H1 (cell line): ENCODE data around the gene OR1J4. TPM values are rescaled to one million over a fixed set of nuclear protein-coding genes. Genes with fewer than 3 reads are reported as not detected.

Source experiments
- CTCF ChIA-PET: fragments of 300-600 bp; sonication (Branson Sonifier 250); formaldehyde crosslinking; loops from one replicate; lab custom pipeline; 2021; ENCODE audit not compliant: partially characterized antibody; lab: Charles Lee
- POLR2A ChIA-PET: fragments of 300-600 bp; sonication (Branson Sonifier 250); formaldehyde crosslinking; loops from one replicate; lab custom pipeline; 2021; ENCODE audit warnings: inconsistent platforms; ENCODE audit not compliant: partially characterized antibody; lab: Charles Lee
- DNase-seq, 2 experiments: peaks; one replicate each; pipeline versions ENCODE4 v3.0.0 to v3.0.0-alpha.2; 2010 to 2022; ENCODE audit warnings: low spot score in 2 of 2, low read depth in 1 of 2, mixed read lengths in 1 of 2
- FAIRE-seq: peaks from 2 replicates; lab custom pipeline; 2011; peaks lifted over from hg19 to GRCh38; lab: Jason Lieb, UNC
- H2AFZ ChIP-seq: 2 replicates; pipeline ENCODE4 v1.8.1; 2012; ENCODE audit warnings: low read length, inconsistent platforms
- H2AK5ac ChIP-seq: 2 replicates; pipeline ENCODE4 v1.6.1; 2013; ENCODE audit warnings: low read depth, low read length
- H2BK120ac ChIP-seq: replicated peaks from 2 replicates; pipeline ENCODE3; 2013; ENCODE audit warnings: low read depth, low read length, inconsistent platforms
- H2BK12ac ChIP-seq: 2 replicates; pipeline ENCODE4 v1.6.1; 2013; ENCODE audit warnings: low read depth, low read length
- H2BK15ac ChIP-seq: 2 replicates; pipeline ENCODE4 v1.6.1; 2013; ENCODE audit warnings: low read length
- H2BK20ac ChIP-seq: 2 replicates; pipeline ENCODE4 v1.6.1; 2013; ENCODE audit warnings: low read length
- H2BK5ac ChIP-seq: 2 replicates; pipeline ENCODE4 v1.6.1; 2013; ENCODE audit warnings: low read depth, low read length
- H3K14ac ChIP-seq: 2 replicates; pipeline ENCODE4 v1.6.1; 2013; ENCODE audit warnings: inconsistent platforms; ENCODE audit not compliant: insufficient read length
- H3K18ac ChIP-seq: 2 replicates; pipeline ENCODE4 v1.6.1; 2013; ENCODE audit warnings: low read length; ENCODE audit errors: extremely low read depth
- H3K23ac ChIP-seq: 2 replicates; pipeline ENCODE4 v1.6.1; 2013; ENCODE audit warnings: inconsistent platforms; ENCODE audit not compliant: insufficient read length
- H3K23me2 ChIP-seq: 2 replicates; pipeline ENCODE4 v1.6.1; 2013; ENCODE audit warnings: low read depth, low read length
- H3K27ac ChIP-seq: 2 replicates; pipeline ENCODE4 v1.6.1; 2011; ENCODE audit warnings: low read depth, low read length, inconsistent platforms
- H3K27me3 ChIP-seq, 4 experiments: replicated peaks in 1 of 4; 1 replicate in 1 of 4; 2 replicates in 3 of 4; pipeline versions ENCODE4 v1.6.1 to v1.8.1; 2011 to 2013; ENCODE audit warnings: low read length in 3 of 4, mild to moderate bottlenecking in 3 of 4, inconsistent platforms in 2 of 4, mixed read lengths in 2 of 4, moderate library complexity in 1 of 4; ENCODE audit not compliant: control insufficient read depth in 3 of 4, insufficient read depth in 3 of 4; ENCODE audit errors: extremely low read depth in 1 of 4
- H3K36me3 ChIP-seq, 4 experiments: 2 replicates each; pipeline versions ENCODE4 v1.6.1 to v1.8.1; 2011 to 2013; ENCODE audit warnings: mild to moderate bottlenecking in 4 of 4, low read length in 3 of 4, moderate library complexity in 2 of 4, control low read depth in 1 of 4, inconsistent platforms in 1 of 4; ENCODE audit not compliant: insufficient read depth in 4 of 4, control insufficient read depth in 2 of 4
- H3K4ac ChIP-seq: replicated peaks from 2 replicates; pipeline ENCODE3; 2013; ENCODE audit warnings: low read length, low read depth, mixed read lengths, inconsistent platforms; ENCODE audit not compliant: insufficient read length
- H3K4me1 ChIP-seq, 4 experiments: replicated peaks in 1 of 4; 1 replicate in 1 of 4; 2 replicates in 3 of 4; pipeline versions ENCODE4 v1.6.1 to v1.8.1; 2011 to 2013; ENCODE audit warnings: low read length in 3 of 4, inconsistent platforms in 2 of 4, mixed read lengths in 1 of 4; ENCODE audit not compliant: insufficient read depth in 4 of 4, control insufficient read depth in 3 of 4
- H3K4me2 ChIP-seq, 2 experiments: 2 replicates each; pipeline versions ENCODE4 v1.6.1 to v1.8.1; 2011 to 2013; ENCODE audit warnings: low read depth in 2 of 2, low read length in 2 of 2, control low read depth in 1 of 2, inconsistent platforms in 1 of 2, mild to moderate bottlenecking in 1 of 2; ENCODE audit not compliant: insufficient read depth in 1 of 2
- H3K4me3 ChIP-seq, 4 experiments: fragments of 200-600, 300-600 bp in 1 of 4; sonication (generic), shearing (Covaris generic), sonication (Bioruptor Twin) in 1 of 4; 2 replicates each; pipeline versions ENCODE4 v1.5.1 to v1.8.1; 2011 to 2016; ENCODE audit warnings: low read length in 4 of 4, low read depth in 3 of 4, control low read depth in 2 of 4, inconsistent platforms in 2 of 4, mild to moderate bottlenecking in 2 of 4, mixed read lengths in 1 of 4, moderate library complexity in 1 of 4; ENCODE audit not compliant: insufficient read depth in 2 of 4; ENCODE audit errors: extremely low read depth in 1 of 4
- H3K56ac ChIP-seq: replicated peaks from 2 replicates; pipeline ENCODE3; 2013; ENCODE audit warnings: low read depth, mild to moderate bottlenecking, mixed read lengths, low read length, inconsistent platforms; ENCODE audit not compliant: insufficient read length
- H3K79me1 ChIP-seq: 2 replicates; pipeline ENCODE4 v1.6.1; 2013; ENCODE audit warnings: low read depth, low read length, control low read depth
- H3K79me2 ChIP-seq, 2 experiments: 2 replicates each; pipeline versions ENCODE4 v1.6.1 to v1.8.1; 2012 to 2013; ENCODE audit warnings: low read length in 2 of 2, mild to moderate bottlenecking in 2 of 2, inconsistent platforms in 1 of 2; ENCODE audit not compliant: insufficient read depth in 2 of 2, control insufficient read depth in 1 of 2
- H3K9ac ChIP-seq, 4 experiments: replicated peaks in 1 of 4; 1 replicate in 1 of 4; 2 replicates in 3 of 4; pipeline versions ENCODE4 v1.6.1 to v1.8.1; 2011 to 2013; ENCODE audit warnings: low read depth in 3 of 4, low read length in 3 of 4, control low read depth in 2 of 4, mild to moderate bottlenecking in 2 of 4, moderate library complexity in 2 of 4, inconsistent platforms in 1 of 4; ENCODE audit errors: extremely low read depth in 1 of 4
- H3K9me3 ChIP-seq, 2 experiments: 2 replicates each; pipeline versions ENCODE4 v1.6.1 to v1.8.1; 2012 to 2013; ENCODE audit warnings: mild to moderate bottlenecking in 2 of 2, moderate library complexity in 2 of 2, control low read depth in 1 of 2, inconsistent platforms in 1 of 2, low read depth in 1 of 2, low read length in 1 of 2, mixed read lengths in 1 of 2; ENCODE audit not compliant: insufficient read depth in 2 of 2
- H4K20me1 ChIP-seq, 2 experiments: replicated peaks in 1 of 2; 2 replicates each; pipeline versions ENCODE3 to v1.8.1; 2011 to 2013; ENCODE audit warnings: inconsistent platforms in 2 of 2, low read length in 2 of 2, mild to moderate bottlenecking in 1 of 2; ENCODE audit not compliant: insufficient read depth in 2 of 2, control insufficient read depth in 1 of 2
- H4K5ac ChIP-seq: 2 replicates; pipeline ENCODE4 v1.6.1; 2013; ENCODE audit warnings: low read length, low read depth, mixed read lengths, inconsistent platforms; ENCODE audit not compliant: insufficient read length
- H4K8ac ChIP-seq: 2 replicates; pipeline ENCODE4 v1.8.0; 2013; ENCODE audit warnings: mild to moderate bottlenecking, moderate library complexity, low read length, inconsistent platforms; ENCODE audit not compliant: insufficient read depth; ENCODE audit errors: extremely low read depth
- H4K91ac ChIP-seq: replicated peaks from 2 replicates; pipeline ENCODE3; 2013; ENCODE audit warnings: low read length, mixed read lengths, inconsistent platforms; ENCODE audit not compliant: insufficient read length
- ASH2L ChIP-seq: fragments of 200-600, 300-600 bp; sonication (generic); IDR thresholded peaks from one replicate; pipeline ENCODE4 v1.7.1; 2017; ENCODE audit warnings: low read length
- CEBPB ChIP-seq: IDR thresholded peaks from 2 replicates; pipeline ENCODE4 v1.6.1; 2012; ENCODE audit warnings: low read depth, low read length
- GABPA ChIP-seq: IDR thresholded peaks from 2 replicates; pipeline ENCODE4 v1.6.1; 2011; ENCODE audit warnings: mild to moderate bottlenecking, low read length, moderate library complexity, borderline replicate concordance; ENCODE audit not compliant: insufficient read depth
- HDAC6 ChIP-seq: IDR thresholded peaks from one replicate; pipeline ENCODE4 v1.7.1; 2012; ENCODE audit warnings: low read depth, mild to moderate bottlenecking, inconsistent platforms, low read length, moderate library complexity
- MAFK ChIP-seq: IDR thresholded peaks from 2 replicates; pipeline ENCODE4 v1.6.1; 2012; ENCODE audit warnings: low read depth, mild to moderate bottlenecking, improper control_type of control experiment, low read length
- POLR2A ChIP-seq, 2 experiments: IDR thresholded peaks; 1 replicate in 1 of 2; 2 replicates in 1 of 2; pipeline ENCODE4 v1.6.1; 2011; ENCODE audit warnings: low read depth in 2 of 2, low read length in 2 of 2, mild to moderate bottlenecking in 2 of 2; ENCODE audit errors: control extremely low read depth in 1 of 2
- TCF12 ChIP-seq: IDR thresholded peaks from 2 replicates; pipeline ENCODE4 v1.6.1; 2011; ENCODE audit warnings: low read depth, mild to moderate bottlenecking, low read length
- WGBS, 2 experiments: shearing (Covaris generic) in 1 of 2; methylation state at CpG; one replicate each; pipeline versions ENCODE4 v1.1.6 to v1.1.7; 2013 to 2015; ENCODE audit warnings: low lambda C conversion rate in 2 of 2, mixed read lengths in 2 of 2, inconsistent platforms in 1 of 2, low coverage in 1 of 2, missing lambda C conversion rate in 1 of 2; ENCODE audit not compliant: insufficient replicate concordance in 2 of 2, insufficient coverage in 1 of 2, insufficient read length in 1 of 2; ENCODE audit errors: extremely low coverage in 1 of 2, missing lambda C conversion rate in 1 of 2; 5-methylcytosine and 5-hydroxymethylcytosine counted together
- polyA plus RNA-seq, 7 experiments: library from polyadenylated mRNA; depleted of rRNA in 3 of 7; stranded (reverse) in 5 of 7; unstranded in 2 of 7; fragments of >200 nt in 5 of 7; fragments of 200-250 nt in 2 of 7; gene quantifications; 1 replicate in 5 of 7; 2 replicates in 1 of 7; 4 replicates in 1 of 7; pipeline versions ENCODE4 v1.2.1 to v1.2.3, GENCODE V29; 2011 to 2013; ENCODE audit warnings: missing spikeins in 2 of 7, mixed read lengths in 2 of 7
- total RNA-seq: library from RNA; stranded (reverse); fragmentation: NEBNext Ultra II Directional; extraction: Animal tissue kit (Norgen Biotek cat#: 25700); gene quantifications from 2 replicates; pipeline ENCODE4 v1.2.1, GENCODE V29; 2021

OR1J4 gene
- total and polyA plus RNA-seq, 2 of the 8 experiments (the other 6 are each of a cell fraction or from before 2014, with no cell fraction given) = not detected

- Histone ChIP-seq H2AK5ac (no peak overlapping the region), H2BK15ac (no peak overlapping the region), H3K4me2 (no peak overlapping the region), H3K14ac (no peak overlapping the region), H4K5ac (no peak overlapping the region), H2AFZ (no peak overlapping the region), H3K36me3 (no peaks in the 10 kb centered on the region), H2BK120ac (no peak overlapping the region), H3K56ac (no peak overlapping the region), H3K4me3 (no peak overlapping the region), H3K9ac (no peak overlapping the region), H3K27ac (no peak overlapping the region), H4K8ac (no peak overlapping the region), H3K9me3 (peaks cover 39 to 48% of the 10 kb centered on the region in 2 experiments), H3K4me1 (no peaks in the 10 kb centered on the region), H2BK20ac (no peak overlapping the region), H2BK5ac (no peak overlapping the region), H3K79me2 (no peaks in the 10 kb centered on the region), H4K91ac (no peak overlapping the region), H3K27me3 (no peaks in the 10 kb centered on the region; a peak in 1 of 7 replicates), H3K23me2 (no peaks in the 10 kb centered on the region), H3K18ac (no peak overlapping the region), H3K4ac (no peak overlapping the region), H3K79me1 (no peaks in the 10 kb centered on the region), H4K20me1 (no peaks in the 10 kb centered on the region), H2BK12ac (no peak overlapping the region), H3K23ac (no peak overlapping the region)
- ChIA-PET POLR2A (no interaction called here), CTCF (no interaction called here)
- DNase-seq (no peak), FAIRE-seq (no peak)
- TF ChIP-seq TCF12 = no peak
- TF ChIP-seq POLR2A (IDR thresholded peaks at IDR 0.05; ENCODE audit: control extremely low read depth in 1 of 2, low read depth in 2 of 2, low read length in 2 of 2) = no peak
- no peak for TF ChIP-seq HDAC6
- no peak for TF ChIP-seq MAFK
- TF ChIP-seq GABPA = no peak
- TF ChIP-seq ASH2L = no peak
- TF ChIP-seq CEBPB = no peak
- WGBS, 2 experiments = 87% methylated on average over 3 of the region's 3 CpGs; no CpG with 5 or more reads in 1 of the 2 experiments
These were observed 41.6 kb upstream of the OR1J4 start for GRCh38 chr9:122477346-122477745.
